Stimulated activated CD4-positive, alpha-beta T cell treated with anti-CD3 and anti-CD28 coated beads, Interleukin-12 subunit alpha, Interleukin-12 subunit beta, amount 100 ng/mL, for 24 hours (primary cell): ENCODE measurements around the gene DNMT1.

Source experiments
- DNase-seq, 2 experiments: peaks; one replicate each; pipeline ENCODE4 v3.0.0-alpha.2; 2020; ENCODE audit warnings: low read depth in 2 of 2

Gene DNMT1

GRCh38 chr19:10141479-10141878 lies 53.3 kb downstream of the DNMT1 start:
- DNase-seq: no peak

DNA sequence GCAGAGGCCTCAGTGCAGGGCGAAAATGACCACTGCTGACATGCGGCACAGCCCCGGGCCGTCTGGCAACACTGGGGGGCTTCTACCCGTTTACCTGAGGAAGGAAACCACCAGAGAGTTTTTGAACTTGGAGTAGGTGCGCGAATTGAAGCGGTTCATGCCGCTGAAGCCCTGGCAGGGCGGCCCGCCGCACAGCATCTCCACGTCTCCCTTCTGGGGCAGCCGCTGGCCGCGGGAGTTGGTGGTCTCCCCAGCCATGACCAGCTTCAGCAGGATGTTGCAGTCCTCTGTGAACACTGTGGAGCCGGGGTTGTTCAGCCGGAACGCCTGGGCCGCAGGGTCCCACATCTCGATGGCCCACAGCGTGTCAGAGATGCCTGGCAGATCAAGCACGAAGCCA lies 54.8 kb downstream of the DNMT1 start:
- DNase-seq: no peak

GRCh38 chr19:10138879-10139795 lies 55.6 kb downstream of the DNMT1 start:
- DNase-seq: no peak

- no peak for DNase-seq
Observed at GRCh38 chr19:10137751-10138682, 56.7 kb downstream of the DNMT1 start.

DNA sequence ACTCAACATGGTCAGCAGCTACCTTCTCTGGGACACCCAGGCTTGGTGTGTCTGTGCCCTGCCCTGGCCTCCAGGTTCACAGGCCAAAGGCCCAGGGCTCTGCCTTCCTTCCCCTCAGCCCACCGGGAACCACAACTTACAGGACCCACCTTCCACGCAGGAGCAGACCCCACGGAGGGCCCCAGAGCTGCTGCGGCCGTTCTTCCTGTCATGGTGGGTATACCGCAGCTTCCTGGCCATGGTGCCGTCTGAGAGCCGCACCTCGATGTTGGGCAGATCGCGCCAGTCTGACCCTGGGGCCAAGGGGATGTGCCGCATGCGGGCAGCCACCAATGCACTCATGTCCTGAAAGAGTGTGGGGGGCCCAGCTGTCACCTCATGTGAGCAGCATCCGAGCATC lies 57.8 kb downstream of the DNMT1 start:
- DNase-seq: no peak

DNA sequence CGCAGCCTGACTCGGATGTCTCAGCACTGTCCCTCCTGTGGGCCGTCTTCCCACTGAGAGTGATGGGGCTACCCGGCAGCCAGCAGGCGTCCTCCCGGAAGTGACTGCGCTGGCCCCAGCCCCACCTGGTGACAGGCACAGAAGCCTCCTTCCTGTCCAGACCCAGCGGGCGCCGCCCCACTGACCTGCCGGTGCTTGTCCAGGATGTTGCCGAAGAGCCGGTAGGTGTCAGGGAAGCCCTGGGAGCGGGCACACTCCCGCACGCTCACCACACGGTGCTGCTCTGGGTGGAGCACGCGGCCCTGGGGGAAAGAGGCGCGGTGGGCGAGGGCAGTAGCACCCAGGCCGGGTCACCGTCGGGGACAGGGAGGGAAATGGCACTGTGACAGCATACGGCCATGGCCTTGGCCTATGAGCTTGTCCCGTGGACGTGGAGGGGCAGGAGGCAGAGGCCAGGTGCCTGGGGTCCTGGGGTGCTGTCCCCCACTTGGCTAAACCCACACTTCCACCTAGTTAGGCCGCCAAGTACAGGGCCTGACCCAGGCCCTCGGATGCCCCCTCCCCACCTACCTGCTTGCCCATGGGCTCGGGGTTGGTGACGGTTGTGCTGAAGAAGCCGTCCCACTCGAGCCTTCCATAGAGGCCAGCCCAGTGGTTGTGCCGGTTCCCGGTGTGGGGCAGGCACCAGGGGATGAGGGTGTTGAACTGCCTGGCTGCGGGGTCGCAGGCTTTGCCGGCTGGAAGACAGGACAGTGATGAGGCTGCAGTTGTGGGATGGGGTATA lies 59.0 kb downstream of the DNMT1 start:
- no peak for DNase-seq

DNA sequence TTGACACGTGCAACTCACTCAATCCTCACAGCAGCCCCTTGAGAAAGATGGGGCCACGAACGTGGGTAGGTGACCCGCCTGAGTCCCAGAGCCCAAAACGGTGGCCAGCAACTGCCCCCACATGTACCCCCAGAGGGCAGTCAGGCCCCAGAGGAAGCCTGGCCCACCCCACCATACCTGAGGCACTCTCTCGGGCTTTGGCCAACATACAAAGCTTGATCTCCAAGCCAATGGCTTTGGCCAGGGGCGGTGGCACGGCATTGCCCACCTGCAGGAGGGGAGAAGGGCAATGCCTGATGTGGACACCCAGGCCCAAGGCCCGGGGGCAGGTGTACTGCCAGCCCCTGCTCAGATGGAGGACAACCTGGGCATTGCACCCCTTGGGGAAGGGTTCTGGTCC lies 60.7 kb downstream of the DNMT1 start:
- DNase-seq: no peak

- DNase-seq: no peak
Observed at GRCh38 chr19:10133596-10133995, 61.2 kb downstream of the DNMT1 start.

DNA sequence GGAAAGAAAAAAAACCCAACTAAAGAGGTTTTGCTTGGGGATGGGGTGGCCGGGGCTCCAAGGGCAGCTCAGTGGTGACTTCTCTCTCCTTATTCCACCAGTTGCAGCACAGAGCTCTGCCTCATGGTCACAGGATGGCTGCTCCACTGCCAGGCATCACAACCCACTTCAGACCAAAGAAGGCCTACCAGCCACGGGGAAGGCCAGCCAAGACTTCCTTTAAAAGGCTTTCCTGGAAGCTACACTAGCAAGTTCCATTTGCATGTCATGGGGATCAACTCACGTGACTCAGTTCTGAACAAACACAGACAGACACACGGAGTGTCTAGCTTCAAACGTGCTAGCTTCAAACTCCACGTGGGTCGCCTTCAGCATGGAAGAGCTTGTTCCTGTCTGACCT lies 61.8 kb downstream of the DNMT1 start:
- DNase-seq: no peak

DNA sequence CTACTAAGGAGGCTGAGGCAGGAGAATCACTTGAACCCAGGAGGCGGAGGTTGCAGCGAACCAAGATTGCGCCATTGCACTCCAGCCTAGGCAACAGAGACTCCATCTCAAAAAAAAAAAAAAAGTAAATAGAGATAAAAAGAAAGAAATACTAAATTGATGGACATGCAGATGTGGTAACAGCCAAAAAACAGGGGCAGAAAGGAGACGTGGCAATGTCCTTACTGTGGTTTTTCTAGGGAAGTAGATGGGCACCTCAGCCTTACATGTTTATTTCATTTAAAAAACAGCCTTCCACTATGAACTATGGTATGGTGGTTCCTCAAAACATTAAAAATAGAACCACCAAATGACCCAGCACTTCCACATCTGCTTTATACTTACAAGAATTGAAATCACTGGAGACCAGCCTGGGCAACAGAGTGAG lies 68.5 kb downstream of the DNMT1 start:
- DNase-seq: no peak

DNA sequence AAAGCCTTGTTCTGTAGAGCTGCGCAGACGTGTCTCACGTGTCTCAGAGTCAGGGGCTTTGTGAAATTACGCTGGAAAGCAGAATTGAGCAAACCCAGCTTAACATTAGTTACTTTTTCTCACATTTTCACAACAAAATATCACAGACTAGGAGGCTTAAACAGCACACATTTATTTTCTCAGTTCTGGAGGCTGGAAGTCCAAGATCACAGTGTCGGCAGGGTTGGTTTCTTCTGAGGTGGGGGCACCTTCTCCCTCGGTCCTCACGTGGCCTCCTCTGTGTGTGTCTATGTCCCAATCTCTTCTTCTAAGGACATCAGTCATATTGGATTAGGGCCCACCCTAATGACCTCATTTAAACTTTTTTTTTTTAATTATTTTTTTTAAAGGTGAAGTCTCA lies 70.3 kb downstream of the DNMT1 start:
- DNase-seq: no peak

GRCh38 chr19:10122045-10122444 lies 72.7 kb downstream of the DNMT1 start:
- no peak for DNase-seq

- no peak for DNase-seq
Observed at GRCh38 chr19:10120538-10121189, 74.1 kb downstream of the DNMT1 start.

- no peak for DNase-seq
Observed at GRCh38 chr19:10118960-10119359, 75.8 kb downstream of the DNMT1 start.

GRCh38 chr19:10116866-10117616 lies 77.7 kb downstream of the DNMT1 start:
- DNase-seq: no peak

DNA sequence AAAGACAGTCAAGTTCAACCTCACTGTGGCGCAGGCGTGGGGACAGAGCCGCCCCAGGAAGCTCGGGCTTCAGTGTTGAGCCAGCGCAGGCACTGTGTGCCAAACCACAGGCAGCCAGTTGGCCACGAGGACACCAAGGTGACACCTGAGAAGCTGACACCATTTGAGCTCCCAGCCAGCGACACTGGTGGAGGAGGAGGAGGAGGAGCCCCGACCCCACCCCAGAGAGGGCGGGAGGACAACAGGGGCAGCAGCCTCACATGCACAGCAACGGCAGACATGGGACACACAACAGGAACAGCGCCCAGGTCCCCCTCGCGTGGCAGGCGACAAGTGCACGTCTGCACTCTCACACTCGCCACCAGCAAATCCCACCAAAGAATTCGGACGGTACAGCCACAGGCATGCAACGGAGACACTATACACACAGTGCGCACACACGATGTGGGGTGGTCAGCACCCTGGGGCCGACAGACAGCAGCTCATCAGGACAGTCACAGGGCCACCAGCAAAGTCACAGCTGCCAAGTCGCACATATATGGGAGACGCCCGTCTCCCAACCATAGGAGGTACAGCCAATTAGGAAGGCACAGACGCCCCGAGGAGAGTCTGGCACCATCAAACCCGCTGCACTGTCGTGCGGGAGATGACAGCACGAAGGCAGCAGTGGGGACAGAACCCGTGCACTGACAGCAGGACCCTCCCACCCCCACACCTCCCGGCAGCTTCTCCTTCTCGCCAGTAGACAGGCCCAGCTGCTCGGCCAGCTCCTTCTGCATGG lies 78.5 kb downstream of the DNMT1 start:
- DNase-seq: no peak

- DNase-seq: no peak
Observed at GRCh38 chr19:10115392-10116084, 79.2 kb downstream of the DNMT1 start.

GRCh38 chr19:10114651-10115391 lies 79.9 kb downstream of the DNMT1 start:
- DNase-seq: no peak
